ENCODE results near the gene SLC25A39.

Gene SLC25A39

GRCh38 chr17:44284024-44284400, 40.6 kb downstream of the SLC25A39 start:
- TF ChIP-seq CTCF (IDR thresholded peaks at IDR 0.05): no peak

- no peak for TF ChIP-seq CTCF (IDR thresholded peaks at IDR 0.05)
Observed at GRCh38 chr17:44283344-44284023, 41.1 kb downstream of the SLC25A39 start.

GRCh38 chr17:44282264-44282663, 42.4 kb downstream of the SLC25A39 start:
- no peak for TF ChIP-seq CTCF (IDR thresholded peaks at IDR 0.05)

GRCh38 chr17:44281570-44281969, 43.1 kb downstream of the SLC25A39 start:
- TF ChIP-seq CTCF (IDR thresholded peaks at IDR 0.05): no peak

GRCh38 chr17:44280392-44280937, 44.2 kb downstream of the SLC25A39 start:
- no peak for TF ChIP-seq CTCF (IDR thresholded peaks at IDR 0.05)

- no peak for TF ChIP-seq CTCF (IDR thresholded peaks at IDR 0.05)
Observed at GRCh38 chr17:44279666-44280391, 44.8 kb downstream of the SLC25A39 start.

- TF ChIP-seq CTCF (IDR thresholded peaks at IDR 0.05): no peak
Observed at GRCh38 chr17:44279346-44279665, 45.3 kb downstream of the SLC25A39 start.

Measured in LNCAP (cell line).